ENCODE data around the gene NEDD4L. TPM values are rescaled to one million over a fixed set of nuclear protein-coding genes. Genes with fewer than 3 reads are reported as not detected.
A peak's percentile ranks its signal among the peaks of the same experiment; 100 is the strongest.
"Not testable (repeated sequence)": the region's sequence is repeated elsewhere in the genome, so short reads cannot be mapped to it uniquely, and the experiment has no call there.

The NEDD4L gene
- 7.0 TPM for polyA plus RNA-seq (2012; ENCODE audit: insufficient read depth, insufficient read length, low read depth)

DNA sequence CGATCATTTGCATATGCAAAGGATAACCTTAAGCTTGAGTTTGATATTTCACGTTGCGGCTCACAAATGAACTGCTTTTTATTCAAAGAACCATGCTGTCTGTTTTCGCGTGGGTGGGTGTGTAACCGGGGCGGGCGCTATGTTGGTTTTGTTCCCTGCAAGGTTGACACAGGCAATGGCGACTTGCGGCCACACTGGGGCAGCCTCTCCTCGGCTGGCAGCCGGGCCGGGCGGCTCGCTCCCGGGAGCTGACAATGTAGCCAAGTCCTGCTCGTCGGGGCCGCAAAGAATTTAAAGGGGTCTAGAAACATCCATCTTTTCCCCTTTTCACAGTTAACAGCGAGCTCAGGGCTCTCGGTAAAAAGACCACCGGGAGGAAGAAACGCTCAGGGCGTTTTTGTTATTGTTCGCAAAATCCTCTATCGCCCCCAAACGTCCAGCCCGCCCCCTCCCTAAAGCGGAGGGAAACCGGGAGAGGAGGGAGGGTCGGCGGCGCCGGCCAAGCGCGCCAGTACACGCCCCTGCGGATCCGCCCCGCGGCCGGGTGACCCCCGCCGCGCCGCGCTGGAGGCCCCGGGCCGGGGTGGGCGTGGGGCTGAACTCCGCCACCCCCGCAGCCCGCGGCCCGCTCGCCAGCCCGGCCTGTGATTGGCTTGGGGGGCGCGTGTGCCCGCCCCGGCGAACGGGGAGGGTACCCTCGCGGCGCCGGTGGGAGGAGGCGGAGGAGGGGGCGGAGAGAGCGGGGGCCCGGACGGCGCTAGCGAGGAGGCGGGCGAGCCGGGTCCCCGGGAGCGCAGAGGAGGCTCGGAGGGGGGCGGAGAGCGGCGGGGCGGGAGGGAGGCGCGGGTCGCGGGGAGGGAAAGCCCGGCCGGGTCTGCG, at the start of gene NEDD4L:
NEDD4L (plus strand) TSS at position 736 of the 879 bp plus-strand sequence. CDS start 435 bp downstream, outside the sequence.
- H3K36me3 ChIP-seq: no peaks in the 10 kb centered on the region
- H3K27me3 ChIP-seq: no peaks in the 10 kb centered on the region
- H3K4me3 ChIP-seq (ENCODE audit: low read depth, low read length): peak within 1 kb of the TSS; percentile 74
- no peaks in the 10 kb centered on the region for H3K4me1 ChIP-seq
- DNase-seq: peak; percentile 81
- H3K9me3 ChIP-seq: no peaks in the 10 kb centered on the region
- TF ChIP-seq, protein P1, sequence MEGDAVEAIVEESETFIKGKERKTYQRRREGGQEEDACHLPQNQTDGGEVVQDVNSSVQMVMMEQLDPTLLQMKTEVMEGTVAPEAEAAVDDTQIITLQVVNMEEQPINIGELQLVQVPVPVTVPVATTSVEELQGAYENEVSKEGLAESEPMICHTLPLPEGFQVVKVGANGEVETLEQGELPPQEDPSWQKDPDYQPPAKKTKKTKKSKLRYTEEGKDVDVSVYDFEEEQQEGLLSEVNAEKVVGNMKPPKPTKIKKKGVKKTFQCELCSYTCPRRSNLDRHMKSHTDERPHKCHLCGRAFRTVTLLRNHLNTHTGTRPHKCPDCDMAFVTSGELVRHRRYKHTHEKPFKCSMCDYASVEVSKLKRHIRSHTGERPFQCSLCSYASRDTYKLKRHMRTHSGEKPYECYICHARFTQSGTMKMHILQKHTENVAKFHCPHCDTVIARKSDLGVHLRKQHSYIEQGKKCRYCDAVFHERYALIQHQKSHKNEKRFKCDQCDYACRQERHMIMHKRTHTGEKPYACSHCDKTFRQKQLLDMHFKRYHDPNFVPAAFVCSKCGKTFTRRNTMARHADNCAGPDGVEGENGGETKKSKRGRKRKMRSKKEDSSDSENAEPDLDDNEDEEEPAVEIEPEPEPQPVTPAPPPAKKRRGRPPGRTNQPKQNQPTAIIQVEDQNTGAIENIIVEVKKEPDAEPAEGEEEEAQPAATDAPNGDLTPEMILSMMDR (IDR thresholded peaks at IDR 0.05; ENCODE audit: low read depth, low read length): peak; percentile 61

DNA sequence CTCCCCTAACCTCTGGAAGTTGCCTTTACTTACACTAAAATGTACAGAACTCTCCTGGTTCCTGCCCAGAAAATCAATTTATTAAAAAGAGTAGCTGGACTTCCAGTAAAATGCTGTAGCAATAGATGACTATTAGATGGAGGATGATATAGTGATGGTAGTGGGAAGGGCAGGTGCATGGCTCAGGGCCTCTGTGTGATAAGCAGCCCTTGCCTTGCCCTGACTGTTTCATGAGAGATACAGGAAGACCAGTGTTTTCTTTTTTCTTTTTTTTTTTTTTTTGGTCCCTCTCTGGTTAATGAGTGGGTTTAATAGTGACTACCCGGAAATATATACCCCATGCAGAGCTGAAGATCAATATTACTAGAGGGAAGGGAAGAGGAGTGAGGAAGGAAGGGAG, 48.7 kb upstream of the NEDD4L start:
- H3K4me1 ChIP-seq: no peaks in the 10 kb centered on the region
- H3K27me3 ChIP-seq: no peaks in the 10 kb centered on the region
- no peak overlapping the region for H3K4me3 ChIP-seq (ENCODE audit: low read depth, low read length)
- DNase-seq: no peak
- no peaks in the 10 kb centered on the region for H3K9me3 ChIP-seq
- no peaks in the 10 kb centered on the region for H3K36me3 ChIP-seq
- TF ChIP-seq, protein P1 (IDR thresholded peaks at IDR 0.05; ENCODE audit: low read depth, low read length): no peak

DNA sequence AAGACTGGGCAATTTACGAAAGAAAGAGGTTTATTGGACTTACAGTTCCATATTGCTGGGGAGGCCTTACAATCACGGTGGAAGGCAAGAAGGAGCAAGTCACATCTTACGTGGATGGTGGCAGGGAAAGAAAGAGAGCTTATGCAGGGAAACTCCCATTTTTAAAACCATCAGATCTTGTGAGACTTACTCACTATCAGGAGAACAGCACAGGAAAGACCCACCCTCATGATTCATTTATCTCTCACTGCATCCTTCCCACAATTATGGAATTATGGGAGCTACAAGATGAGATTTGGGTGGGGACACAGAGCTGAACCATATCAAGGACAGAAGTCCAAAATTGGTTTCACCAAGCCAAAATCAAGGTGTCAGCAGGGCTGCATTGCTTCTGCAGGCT, 47.1 kb upstream of the NEDD4L start:
- not testable (repeated sequence) for H3K36me3 ChIP-seq; H3K27me3 ChIP-seq; H3K4me3 ChIP-seq (ENCODE audit: low read depth, low read length); DNase-seq; H3K4me1 ChIP-seq; H3K9me3 ChIP-seq

DNA sequence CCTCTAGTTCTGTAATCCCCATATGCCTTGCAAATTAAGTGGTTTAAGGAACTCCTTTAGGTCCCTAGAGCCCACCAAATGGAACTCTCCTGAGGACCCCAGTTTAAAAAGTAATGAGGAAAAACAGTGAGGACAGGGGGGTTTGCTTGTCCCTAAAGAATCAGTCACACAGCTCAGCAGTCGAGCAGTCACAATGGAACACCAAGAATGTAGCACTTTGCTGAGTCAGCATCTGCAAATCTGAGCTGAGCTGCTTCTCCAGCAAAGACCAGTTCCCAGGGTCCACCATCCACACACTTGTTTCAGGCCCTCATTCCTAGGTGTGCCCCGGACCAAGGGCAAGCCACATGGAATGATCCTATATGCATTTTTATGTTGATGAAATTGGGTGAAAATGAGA, 46.2 kb upstream of the NEDD4L start:
- H3K4me1 ChIP-seq: no peaks in the 10 kb centered on the region
- TF ChIP-seq, protein P1 (IDR thresholded peaks at IDR 0.05; ENCODE audit: low read depth, low read length): no peak
- no peak for DNase-seq
- no peaks in the 10 kb centered on the region for H3K36me3 ChIP-seq
- H3K4me3 ChIP-seq (ENCODE audit: low read depth, low read length): no peak overlapping the region
- H3K9me3 ChIP-seq: no peaks in the 10 kb centered on the region
- H3K27me3 ChIP-seq: no peaks in the 10 kb centered on the region

DNA sequence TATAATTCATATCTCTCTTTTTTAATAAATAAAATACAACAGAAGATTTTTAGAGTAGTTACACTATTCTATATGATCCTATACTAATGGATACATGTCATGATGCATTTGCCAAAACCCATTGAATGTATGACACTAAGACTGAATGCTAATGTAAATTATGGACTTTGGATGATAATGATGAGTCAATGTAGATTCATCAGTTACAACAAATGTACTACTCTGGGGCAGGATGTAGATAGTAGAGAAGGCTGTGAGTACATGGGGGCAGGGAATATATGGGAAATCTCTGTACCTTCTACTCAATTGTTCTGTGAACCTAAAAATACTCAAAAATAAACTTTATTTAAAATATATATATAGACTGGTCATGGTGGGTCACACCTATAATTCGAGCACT, 45.6 kb upstream of the NEDD4L start:
- TF ChIP-seq, protein P1 (IDR thresholded peaks at IDR 0.05; ENCODE audit: low read depth, low read length): no peak
- Histone ChIP-seq H3K36me3 (no peaks in the 10 kb centered on the region), H3K4me3 (ENCODE audit: low read depth, low read length) (no peak overlapping the region), H3K9me3 (no peaks in the 10 kb centered on the region), H3K4me1 (no peaks in the 10 kb centered on the region), H3K27me3 (no peaks in the 10 kb centered on the region)
- no peak for DNase-seq

DNA sequence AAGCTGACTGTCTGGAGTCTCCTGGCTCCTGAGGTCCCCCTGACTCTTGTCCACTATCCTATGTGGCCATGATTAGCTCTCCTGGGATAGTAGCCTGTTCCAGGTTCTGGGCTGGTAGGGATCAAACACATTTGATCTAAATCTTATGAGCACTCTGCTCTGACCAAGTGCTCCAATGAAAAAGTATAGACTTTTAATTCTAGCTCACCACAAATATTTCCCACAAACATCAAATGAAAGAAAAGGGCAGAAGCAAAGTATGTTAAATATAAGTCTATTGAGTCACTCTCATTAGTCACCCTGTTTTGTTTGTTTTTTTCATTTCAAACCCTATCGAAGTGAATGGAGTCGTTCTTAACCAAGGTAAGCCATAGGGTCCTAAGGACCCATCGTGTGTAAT, 39.7 kb upstream of the NEDD4L start:
- H3K4me3 ChIP-seq (ENCODE audit: low read depth, low read length): no peak overlapping the region
- no peak for DNase-seq
- no peaks in the 10 kb centered on the region for H3K27me3 ChIP-seq

More for the DNA sequence above, 39.7 kb upstream of the NEDD4L start:
- Histone ChIP-seq H3K4me1 (no peaks in the 10 kb centered on the region), H3K9me3 (no peaks in the 10 kb centered on the region), H3K36me3 (no peaks in the 10 kb centered on the region)
- TF ChIP-seq, protein P1 (IDR thresholded peaks at IDR 0.05; ENCODE audit: low read depth, low read length): no peak
